Measurements from ENCODE around the gene KIF5A.

Gene KIF5A

DNA sequence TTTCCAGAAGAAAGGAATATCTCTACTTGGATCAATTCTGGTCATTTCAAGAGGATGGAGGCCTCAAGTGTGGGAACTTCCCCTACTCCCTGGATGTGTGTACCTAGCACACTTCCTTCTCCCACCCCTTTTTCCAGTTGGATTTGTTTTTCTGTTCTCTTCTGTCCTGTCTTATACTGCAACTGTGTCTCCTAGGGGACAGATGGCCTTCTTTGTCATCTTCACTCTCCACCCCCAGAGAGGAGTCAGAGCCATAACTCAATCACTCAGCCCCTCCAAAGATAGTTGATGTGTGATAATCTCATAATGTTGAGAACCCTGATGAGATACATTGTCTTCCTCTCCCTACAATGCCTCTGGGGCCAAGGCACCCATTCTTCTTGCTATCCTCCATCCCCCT is 52.7 kb downstream of the KIF5A start:
- TF ChIP-seq, protein P1, sequence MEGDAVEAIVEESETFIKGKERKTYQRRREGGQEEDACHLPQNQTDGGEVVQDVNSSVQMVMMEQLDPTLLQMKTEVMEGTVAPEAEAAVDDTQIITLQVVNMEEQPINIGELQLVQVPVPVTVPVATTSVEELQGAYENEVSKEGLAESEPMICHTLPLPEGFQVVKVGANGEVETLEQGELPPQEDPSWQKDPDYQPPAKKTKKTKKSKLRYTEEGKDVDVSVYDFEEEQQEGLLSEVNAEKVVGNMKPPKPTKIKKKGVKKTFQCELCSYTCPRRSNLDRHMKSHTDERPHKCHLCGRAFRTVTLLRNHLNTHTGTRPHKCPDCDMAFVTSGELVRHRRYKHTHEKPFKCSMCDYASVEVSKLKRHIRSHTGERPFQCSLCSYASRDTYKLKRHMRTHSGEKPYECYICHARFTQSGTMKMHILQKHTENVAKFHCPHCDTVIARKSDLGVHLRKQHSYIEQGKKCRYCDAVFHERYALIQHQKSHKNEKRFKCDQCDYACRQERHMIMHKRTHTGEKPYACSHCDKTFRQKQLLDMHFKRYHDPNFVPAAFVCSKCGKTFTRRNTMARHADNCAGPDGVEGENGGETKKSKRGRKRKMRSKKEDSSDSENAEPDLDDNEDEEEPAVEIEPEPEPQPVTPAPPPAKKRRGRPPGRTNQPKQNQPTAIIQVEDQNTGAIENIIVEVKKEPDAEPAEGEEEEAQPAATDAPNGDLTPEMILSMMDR (IDR thresholded peaks at IDR 0.05; ENCODE audit: borderline replicate concordance, control extremely low read depth, extremely low read depth, insufficient read depth, missing control alignments): no peak
- DNase-seq (ENCODE audit: low spot score): no peak
- in situ Hi-C loops (cut with MboI; ENCODE audit: low sequenced_read_pairs, unreplicated experiment): no loop called here

DNA sequence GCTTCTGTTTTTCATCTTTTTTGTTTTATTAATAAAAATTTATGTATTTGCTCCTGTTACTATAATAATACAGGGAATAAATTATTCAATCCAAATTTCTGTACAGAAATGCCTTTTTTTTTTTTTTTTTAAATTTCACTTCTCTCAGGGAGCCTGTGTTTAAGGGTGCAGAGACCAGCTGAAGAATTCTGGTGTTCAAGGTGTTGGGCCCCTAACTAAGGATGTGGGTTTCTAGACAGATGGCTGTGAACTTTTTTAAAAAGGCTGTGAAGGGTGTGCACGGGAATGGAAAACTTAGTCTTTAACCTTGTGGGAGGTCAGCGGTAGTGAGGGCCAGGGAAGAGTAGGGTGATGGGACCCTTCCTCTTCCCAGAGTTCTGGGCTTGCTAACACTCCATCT is 53.5 kb downstream of the KIF5A start:
- in situ Hi-C loops (cut with MboI; ENCODE audit: low sequenced_read_pairs, unreplicated experiment): no loop called here
- TF ChIP-seq, protein P1 (IDR thresholded peaks at IDR 0.05; ENCODE audit: borderline replicate concordance, control extremely low read depth, extremely low read depth, insufficient read depth, missing control alignments): no peak
- no peak for DNase-seq (ENCODE audit: low spot score)

DNA sequence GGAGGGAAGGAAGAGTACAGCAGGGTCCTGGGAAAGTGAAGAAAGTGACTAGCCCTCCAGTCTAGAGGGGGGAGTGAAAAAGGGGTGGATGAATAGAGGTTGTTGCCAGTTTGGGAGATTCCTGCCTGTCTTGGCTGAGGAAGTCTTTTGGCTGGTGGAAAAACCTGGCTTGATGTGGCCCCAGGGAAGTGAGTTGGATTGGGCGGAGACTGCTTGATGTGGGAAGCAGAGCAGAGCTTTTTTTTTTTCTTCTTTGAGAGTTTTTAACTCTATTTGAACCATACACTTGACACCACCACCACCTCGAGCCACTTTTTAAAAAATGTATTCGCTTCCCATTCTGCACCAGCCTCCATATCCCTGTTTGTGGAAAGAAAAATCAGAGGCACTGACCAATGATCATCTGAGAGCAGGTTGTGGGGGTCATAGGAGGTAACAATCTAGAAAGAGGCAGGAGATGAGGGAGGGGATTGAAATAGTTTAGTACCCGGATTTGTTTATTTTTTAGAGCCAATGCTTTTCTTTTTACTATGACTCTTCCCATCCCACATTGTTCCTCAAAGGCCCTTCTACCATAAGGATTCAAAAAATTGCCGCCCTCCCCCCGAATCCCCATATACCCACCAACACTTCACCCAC is 54.1 kb downstream of the KIF5A start:
- TF ChIP-seq, protein P1 (IDR thresholded peaks at IDR 0.05; ENCODE audit: borderline replicate concordance, control extremely low read depth, extremely low read depth, insufficient read depth, missing control alignments): no peak
- DNase-seq (ENCODE audit: low spot score): no peak
- in situ Hi-C loops (cut with MboI; ENCODE audit: low sequenced_read_pairs, unreplicated experiment): no loop called here

- TF ChIP-seq, protein P1 (IDR thresholded peaks at IDR 0.05; ENCODE audit: borderline replicate concordance, control extremely low read depth, extremely low read depth, insufficient read depth, missing control alignments): no peak
- DNase-seq (ENCODE audit: low spot score): peak; percentile 78
- in situ Hi-C loops (cut with MboI; ENCODE audit: low sequenced_read_pairs, unreplicated experiment): no loop called here
These were observed 54.7 kb downstream of the KIF5A start, which contains the start of gene DTX3 for GRCh38 chr12:57604454-57604991. Gene DTX3 (plus strand): TSS chr12:57604824. CDS start chr12:57606518, 1,694 bp downstream.

GRCh38 chr12:57604992-57605810 is 55.4 kb downstream of the KIF5A start:
- no peak for DNase-seq (ENCODE audit: low spot score)
- in situ Hi-C loops (cut with MboI; ENCODE audit: low sequenced_read_pairs, unreplicated experiment): no loop called here
- TF ChIP-seq, protein P1 (IDR thresholded peaks at IDR 0.05; ENCODE audit: borderline replicate concordance, control extremely low read depth, extremely low read depth, insufficient read depth, missing control alignments): no peak

- DNase-seq (ENCODE audit: low spot score): no peak
- in situ Hi-C loops (cut with MboI; ENCODE audit: low sequenced_read_pairs, unreplicated experiment): no loop called here
- TF ChIP-seq, protein P1 (IDR thresholded peaks at IDR 0.05; ENCODE audit: borderline replicate concordance, control extremely low read depth, extremely low read depth, insufficient read depth, missing control alignments): no peak
These were observed 56.0 kb downstream of the KIF5A start for GRCh38 chr12:57605811-57606311.
